SK-N-SH treated with all-trans-retinoic acid at 6 μM for 48 hours (cell line): ENCODE results near the gene SLC35F3.

Experiments
- BACH2 ChIP-seq: fragments of 250-450 bp; sonication (Bioruptor Pico); IDR thresholded peaks from 2 replicates; pipeline ENCODE4 v1.9.0; 2021; ENCODE audit warnings: mild to moderate bottlenecking, borderline replicate concordance
- ESRRG ChIP-seq: fragments of 250-450 bp; sonication (Bioruptor Pico); IDR thresholded peaks from 2 replicates; pipeline ENCODE4 v1.6.1; 2021; ENCODE audit warnings: mild to moderate bottlenecking
- GLIS3 ChIP-seq: fragments of 250-450 bp; sonication (Bioruptor Pico); IDR thresholded peaks from 2 replicates; pipeline ENCODE4 v1.5.0; 2020; ENCODE audit warnings: mild to moderate bottlenecking, moderate library complexity
- OSR1 ChIP-seq: fragments of 250-450 bp; sonication (Bioruptor Pico); IDR thresholded peaks from 2 replicates; pipeline ENCODE4 v1.8.0; 2022; ENCODE audit warnings: moderate library complexity, mild to moderate bottlenecking, inconsistent platforms
- PATZ1 ChIP-seq: fragments of 250-450 bp; sonication (Bioruptor Pico); IDR thresholded peaks from 2 replicates; pipeline ENCODE4 v1.8.0; 2020; ENCODE audit warnings: mild to moderate bottlenecking, moderate library complexity, borderline replicate concordance
- RARB ChIP-seq: fragments of 250-450 bp; sonication (Bioruptor Pico); IDR thresholded peaks from 2 replicates; pipeline ENCODE4 v1.8.0; 2021; ENCODE audit warnings: mild to moderate bottlenecking, moderate library complexity
- ZC3H10 ChIP-seq: fragments of 250-450 bp; sonication (Bioruptor Pico); IDR thresholded peaks from 2 replicates; pipeline ENCODE4 v1.5.1; 2021; ENCODE audit warnings: mild to moderate bottlenecking, moderate library complexity
- ZFP3 ChIP-seq: fragments of 250-450 bp; sonication (Bioruptor Pico); IDR thresholded peaks from 2 replicates; pipeline ENCODE4 v1.5.0; 2020; ENCODE audit warnings: mild to moderate bottlenecking, moderate library complexity
- ZFP30 ChIP-seq: fragments of 450-650 bp; formaldehyde crosslinking; IDR thresholded peaks from 2 replicates; pipeline ENCODE4 v1.5.0; 2022; ENCODE audit warnings: mild to moderate bottlenecking, moderate library complexity
- ZNF70 ChIP-seq: fragments of 450-650 bp; formaldehyde crosslinking; IDR thresholded peaks from 2 replicates; pipeline ENCODE4 v1.5.0; 2020; ENCODE audit warnings: mild to moderate bottlenecking, moderate library complexity
- ZNF8 ChIP-seq: fragments of 450-650 bp; formaldehyde crosslinking; IDR thresholded peaks from 2 replicates; pipeline ENCODE4 v1.5.0; 2020; ENCODE audit warnings: mild to moderate bottlenecking, moderate library complexity
- TF ChIP-seq, protein P1 (sequence below): fragments of 250-450 bp; sonication (Bioruptor Pico); IDR thresholded peaks from 2 replicates; pipeline ENCODE4 v1.5.1; 2020; ENCODE audit warnings: low read depth, mild to moderate bottlenecking, moderate library complexity

GRCh38 chr1:234279021-234279420, 374.5 kb downstream of the SLC35F3 start:
- no peak for TF ChIP-seq ZC3H10 (CRISPR knock-in tag)
- no peak for TF ChIP-seq ZNF70 (CRISPR knock-in tag)
- no peak for TF ChIP-seq PATZ1
- TF ChIP-seq ESRRG (CRISPR knock-in tag) = no peak
- no peak for TF ChIP-seq RARB (CRISPR knock-in tag)
- TF ChIP-seq BACH2 (CRISPR knock-in tag) = no peak
- no peak for TF ChIP-seq ZFP3 (CRISPR knock-in tag)
- TF ChIP-seq GLIS3 (CRISPR knock-in tag) = no peak
- TF ChIP-seq ZNF8 (CRISPR knock-in tag) = no peak
- TF ChIP-seq, protein P1, sequence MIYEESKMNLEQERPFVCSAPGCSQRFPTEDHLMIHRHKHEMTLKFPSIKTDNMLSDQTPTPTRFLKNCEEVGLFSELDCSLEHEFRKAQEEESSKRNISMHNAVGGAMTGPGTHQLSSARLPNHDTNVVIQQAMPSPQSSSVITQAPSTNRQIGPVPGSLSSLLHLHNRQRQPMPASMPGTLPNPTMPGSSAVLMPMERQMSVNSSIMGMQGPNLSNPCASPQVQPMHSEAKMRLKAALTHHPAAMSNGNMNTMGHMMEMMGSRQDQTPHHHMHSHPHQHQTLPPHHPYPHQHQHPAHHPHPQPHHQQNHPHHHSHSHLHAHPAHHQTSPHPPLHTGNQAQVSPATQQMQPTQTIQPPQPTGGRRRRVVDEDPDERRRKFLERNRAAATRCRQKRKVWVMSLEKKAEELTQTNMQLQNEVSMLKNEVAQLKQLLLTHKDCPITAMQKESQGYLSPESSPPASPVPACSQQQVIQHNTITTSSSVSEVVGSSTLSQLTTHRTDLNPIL = no peak
- TF ChIP-seq OSR1 (CRISPR knock-in tag) = no peak
- no peak for TF ChIP-seq ZFP30
